ENCODE results near the gene CEP104.
"Not testable (repeated sequence)": the region's sequence is repeated elsewhere in the genome, so short reads cannot be mapped to it uniquely, and the experiment has no call there.

Gene CEP104

GRCh38 chr1:3814771-3815561 is 42.0 kb downstream of the CEP104 start:
- Mint-ChIP-seq H3K36me3 (peaks cover 53% of the 10 kb centered on the region), H3K4me1 (peaks cover 12% of the 10 kb centered on the region), H3K4me3 (no peak overlapping the region), H3K27ac (no peak overlapping the region), H3K9me3 (no peaks in the 10 kb centered on the region), H3K27me3 (no peaks in the 10 kb centered on the region)
- ATAC-seq: no peak

- no peak overlapping the region for H3K27ac Mint-ChIP-seq
- no peak overlapping the region for H3K4me3 Mint-ChIP-seq
- ATAC-seq: no peak
- H3K27me3 Mint-ChIP-seq: no peaks in the 10 kb centered on the region
- H3K4me1 Mint-ChIP-seq: peaks cover 7% of the 10 kb centered on the region
- H3K36me3 Mint-ChIP-seq: peaks cover 44% of the 10 kb centered on the region
- no peaks in the 10 kb centered on the region for H3K9me3 Mint-ChIP-seq
These were observed 42.9 kb downstream of the CEP104 start for GRCh38 chr1:3814065-3814464.

- peaks cover 6% of the 10 kb centered on the region for H3K27me3 Mint-ChIP-seq
- H3K36me3 Mint-ChIP-seq: peaks cover 27% of the 10 kb centered on the region
- H3K4me1 Mint-ChIP-seq: peaks cover 7% of the 10 kb centered on the region
- no peak overlapping the region for H3K27ac Mint-ChIP-seq
- no peak overlapping the region for H3K4me3 Mint-ChIP-seq
- H3K9me3 Mint-ChIP-seq: peaks cover 3% of the 10 kb centered on the region
- ATAC-seq: peak; percentile 74
These were observed 45.5 kb downstream of the CEP104 start for GRCh38 chr1:3811595-3811911.

GRCh38 chr1:3810149-3810761 is 46.8 kb downstream of the CEP104 start:
- not testable (repeated sequence) for ATAC-seq, H3K4me3 Mint-ChIP-seq, H3K4me1 Mint-ChIP-seq, H3K27ac Mint-ChIP-seq, H3K9me3 Mint-ChIP-seq
- peaks cover 15% of the 10 kb centered on the region for H3K36me3 Mint-ChIP-seq
- H3K27me3 Mint-ChIP-seq: peaks cover 17% of the 10 kb centered on the region

- H3K9me3 Mint-ChIP-seq: peaks cover 7% of the 10 kb centered on the region
- peaks cover 23% of the 10 kb centered on the region for H3K27me3 Mint-ChIP-seq
- peaks cover 15% of the 10 kb centered on the region for H3K4me1 Mint-ChIP-seq
- no peak overlapping the region for H3K4me3 Mint-ChIP-seq
- ATAC-seq: no peak
- no peak overlapping the region for H3K27ac Mint-ChIP-seq
- H3K36me3 Mint-ChIP-seq: peaks cover 10% of the 10 kb centered on the region
These were observed 47.3 kb downstream of the CEP104 start for GRCh38 chr1:3809680-3810079.

- Mint-ChIP-seq H3K9me3 (peaks cover 7% of the 10 kb centered on the region), H3K4me1 (peaks cover 22% of the 10 kb centered on the region), H3K27ac (no peak overlapping the region), H3K4me3 (no peak overlapping the region), H3K27me3 (peaks cover 31% of the 10 kb centered on the region), H3K36me3 (no peaks in the 10 kb centered on the region)
- ATAC-seq: no peak
These were observed 49.2 kb downstream of the CEP104 start for GRCh38 chr1:3807769-3808168.

GRCh38 chr1:3805038-3805437 is 52.0 kb downstream of the CEP104 start:
- Mint-ChIP-seq H3K4me3 (peak overlapping the region; percentile 7), H3K36me3 (no peaks in the 10 kb centered on the region), H3K4me1 (peaks cover 31% of the 10 kb centered on the region), H3K27ac (peak overlapping the region; percentile 78), H3K9me3 (peaks cover 7% of the 10 kb centered on the region), H3K27me3 (peaks cover 32% of the 10 kb centered on the region)
- no peak for ATAC-seq

- peaks cover 32% of the 10 kb centered on the region for H3K27me3 Mint-ChIP-seq
- not testable (repeated sequence) for H3K36me3 Mint-ChIP-seq
- ATAC-seq: peak; percentile 34
These were observed 52.4 kb downstream of the CEP104 start for GRCh38 chr1:3804627-3804944.

GRCh38 chr1:3803905-3804626 is 52.9 kb downstream of the CEP104 start:
- peak overlapping the region; percentile 28 for H3K4me3 Mint-ChIP-seq
- H3K27me3 Mint-ChIP-seq: peaks cover 32% of the 10 kb centered on the region
- H3K27ac Mint-ChIP-seq: peak overlapping the region; percentile 78
- peaks cover 7% of the 10 kb centered on the region for H3K9me3 Mint-ChIP-seq
- peak; percentile 58 for ATAC-seq
- peaks cover 31% of the 10 kb centered on the region for H3K4me1 Mint-ChIP-seq
- H3K36me3 Mint-ChIP-seq: no peaks in the 10 kb centered on the region

More at GRCh38 chr1:3804627-3804944, 52.4 kb downstream of the CEP104 start:
- peak overlapping the region; percentile 28 for H3K4me3 Mint-ChIP-seq
- peaks cover 31% of the 10 kb centered on the region for H3K4me1 Mint-ChIP-seq
- H3K9me3 Mint-ChIP-seq: not testable (repeated sequence)
- peak overlapping the region; percentile 78 for H3K27ac Mint-ChIP-seq

GRCh38 chr1:3800795-3801194 is 56.2 kb downstream of the CEP104 start:
- ATAC-seq, H3K36me3 Mint-ChIP-seq, H3K9me3 Mint-ChIP-seq: not testable (repeated sequence)
- Mint-ChIP-seq H3K27me3 (peaks cover 21% of the 10 kb centered on the region), H3K27ac (peak overlapping the region; percentile 72), H3K4me1 (peaks cover 42% of the 10 kb centered on the region), H3K4me3 (peak overlapping the region; percentile 23)

GRCh38 chr1:3799976-3800685 is 56.9 kb downstream of the CEP104 start:
- ATAC-seq: no peak
- no peaks in the 10 kb centered on the region for H3K36me3 Mint-ChIP-seq
- H3K27ac Mint-ChIP-seq: peak overlapping the region; percentile 72
- peaks cover 38% of the 10 kb centered on the region for H3K4me1 Mint-ChIP-seq
- no peak overlapping the region for H3K4me3 Mint-ChIP-seq
- H3K9me3 Mint-ChIP-seq: no peaks in the 10 kb centered on the region
- H3K27me3 Mint-ChIP-seq: peaks cover 14% of the 10 kb centered on the region

- H3K27me3 Mint-ChIP-seq: no peaks in the 10 kb centered on the region
- H3K27ac Mint-ChIP-seq: peak within 1 kb of the TSS; percentile 82
- peak; percentile 100 for ATAC-seq
- H3K4me3 Mint-ChIP-seq: peak within 1 kb of the TSS; percentile 87
- H3K4me1 Mint-ChIP-seq: peaks cover 38% of the 10 kb centered on the region
- no peaks in the 10 kb centered on the region for H3K36me3 Mint-ChIP-seq
- no peaks in the 10 kb centered on the region for H3K9me3 Mint-ChIP-seq
These were observed 60.6 kb downstream of the CEP104 start, which contains the start of gene LRRC47 for GRCh38 chr1:3796215-3797061. Gene LRRC47 (minus strand): TSS chr1:3796498. CDS start chr1:3796476, 22 bp downstream.

- ATAC-seq: no peak
- Mint-ChIP-seq H3K27ac (peak overlapping the region; percentile 82), H3K4me1 (peaks cover 29% of the 10 kb centered on the region), H3K36me3 (no peaks in the 10 kb centered on the region), H3K9me3 (no peaks in the 10 kb centered on the region), H3K4me3 (peak overlapping the region; percentile 81), H3K27me3 (no peaks in the 10 kb centered on the region)
These were observed 61.4 kb downstream of the CEP104 start for GRCh38 chr1:3795453-3796214.

GRCh38 chr1:3790952-3791351 is 66.1 kb downstream of the CEP104 start:
- Mint-ChIP-seq H3K27ac (no peak overlapping the region), H3K4me1 (peaks cover 42% of the 10 kb centered on the region), H3K36me3 (peaks cover 26% of the 10 kb centered on the region), H3K27me3 (no peaks in the 10 kb centered on the region), H3K4me3 (no peak overlapping the region), H3K9me3 (no peaks in the 10 kb centered on the region)
- no peak for ATAC-seq

Measured in stimulated activated memory B cell treated with anti-CD40 and anti-IgM and Interleukin-4, amounts not matched to agents 10 μg/mL and 1 μg/mL and 100 μg/mL, for 72 hours (primary cell).